Gastrocnemius medialis (tissue), 4 donors: ENCODE data around the gene ACVR1B.

Experiments
- POLR2A ChIP-seq, 2 donors: fragments of 450-650 bp; IDR thresholded peaks; one replicate each; pipeline ENCODE4 v1.6.1; 2017; ENCODE audit warnings: antibody characterized with exemption in 2 of 2, mild to moderate bottlenecking in 2 of 2, moderate library complexity in 2 of 2
- TF ChIP-seq, protein P1 (sequence below), 5 experiments: fragments of 450-650 bp in 3 of 5; fragments of 200-600 bp in 2 of 5; sonication (generic) in 2 of 5; IDR thresholded peaks in 4 of 5; conservative IDR thresholded peaks in 1 of 5; 1 replicate in 4 of 5; 2 replicates in 1 of 5; pipeline ENCODE4 v1.5.1; 2016 to 2019; ENCODE audit warnings: antibody characterized with exemption in 5 of 5, mild to moderate bottlenecking in 3 of 5, moderate library complexity in 3 of 5

DNA sequence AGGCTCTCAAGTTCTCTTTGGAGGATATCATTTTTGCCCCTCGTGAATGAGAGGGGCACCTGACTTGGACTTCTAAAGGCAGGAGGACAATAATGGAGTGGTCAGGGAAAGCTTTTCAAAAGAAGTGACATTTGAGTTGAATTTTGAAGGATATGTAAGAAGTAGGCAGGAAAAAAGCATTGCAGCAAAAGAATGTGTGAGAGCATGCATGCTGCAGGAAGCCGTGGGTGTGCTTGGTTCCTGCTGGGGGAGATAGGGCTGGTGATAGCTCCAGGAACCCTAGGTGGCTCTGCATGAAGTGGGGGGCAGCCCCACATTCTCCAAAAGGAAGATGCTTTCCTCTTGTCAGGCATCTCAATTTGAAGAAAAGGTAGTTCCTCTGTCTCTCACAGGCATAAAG lies 23.1 kb downstream of the ACVR1B start:
- TF ChIP-seq, protein P1, sequence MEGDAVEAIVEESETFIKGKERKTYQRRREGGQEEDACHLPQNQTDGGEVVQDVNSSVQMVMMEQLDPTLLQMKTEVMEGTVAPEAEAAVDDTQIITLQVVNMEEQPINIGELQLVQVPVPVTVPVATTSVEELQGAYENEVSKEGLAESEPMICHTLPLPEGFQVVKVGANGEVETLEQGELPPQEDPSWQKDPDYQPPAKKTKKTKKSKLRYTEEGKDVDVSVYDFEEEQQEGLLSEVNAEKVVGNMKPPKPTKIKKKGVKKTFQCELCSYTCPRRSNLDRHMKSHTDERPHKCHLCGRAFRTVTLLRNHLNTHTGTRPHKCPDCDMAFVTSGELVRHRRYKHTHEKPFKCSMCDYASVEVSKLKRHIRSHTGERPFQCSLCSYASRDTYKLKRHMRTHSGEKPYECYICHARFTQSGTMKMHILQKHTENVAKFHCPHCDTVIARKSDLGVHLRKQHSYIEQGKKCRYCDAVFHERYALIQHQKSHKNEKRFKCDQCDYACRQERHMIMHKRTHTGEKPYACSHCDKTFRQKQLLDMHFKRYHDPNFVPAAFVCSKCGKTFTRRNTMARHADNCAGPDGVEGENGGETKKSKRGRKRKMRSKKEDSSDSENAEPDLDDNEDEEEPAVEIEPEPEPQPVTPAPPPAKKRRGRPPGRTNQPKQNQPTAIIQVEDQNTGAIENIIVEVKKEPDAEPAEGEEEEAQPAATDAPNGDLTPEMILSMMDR (IDR thresholded peaks at IDR 0.05 in 4 of 5, conservative IDR thresholded peaks at IDR 0.05 in 1 of 5) = no peak
- no peak for TF ChIP-seq POLR2A (IDR thresholded peaks at IDR 0.05)
